Measurements from ENCODE around the gene TEX50.
"Not testable (repeated sequence)": the region's sequence is repeated elsewhere in the genome, so short reads cannot be mapped to it uniquely, and the experiment has no call there.

TEX50 gene

GRCh38 chr1:173663159-173663558 lies 28.0 kb downstream of the TEX50 start:
- no peak for DNase-seq

- no peak for DNase-seq
Measured at GRCh38 chr1:173666646-173667045, 31.5 kb downstream of the TEX50 start.

- peak; percentile 47 for DNase-seq
Measured at GRCh38 chr1:173669491-173669941, 34.4 kb downstream of the TEX50 start, which contains the start of gene ANKRD45. Gene ANKRD45, minus strand, starts transcription at chr1:173669851. Its CDS starts 10,433 bp downstream, at chr1:173659418.

- not testable (repeated sequence) for DNase-seq
Measured at GRCh38 chr1:173674496-173674895, 39.4 kb downstream of the TEX50 start.

- DNase-seq, result not testable (repeated sequence)
Measured at GRCh38 chr1:173680152-173680551, 45.0 kb downstream of the TEX50 start.

GRCh38 chr1:173682184-173682583 lies 47.0 kb downstream of the TEX50 start:
- DNase-seq, result no peak

- not testable (repeated sequence) for DNase-seq
Measured at GRCh38 chr1:173683838-173684237, 48.7 kb downstream of the TEX50 start.

- DNase-seq, result not testable (repeated sequence)
Measured at GRCh38 chr1:173685121-173685520, 50.0 kb downstream of the TEX50 start.

Measured in DMS79 treated with DMSO at 0.1 percent for 48 hours (cell line).